ENCODE measurements around the gene RNF157. TPM values are rescaled to one million over a fixed set of nuclear protein-coding genes. Genes with fewer than 3 reads are reported as not detected.
A peak's percentile ranks its signal among the peaks of the same experiment; 100 is the strongest.

The RNF157 gene
- total RNA-seq, 1 donor from 2014 or later, result 43.5 TPM

GRCh38 chr17:76272541-76273444 lies 32.5 kb upstream of the RNF157 start:
- no peak overlapping the region for H3K4me3 Mint-ChIP-seq (ENCODE audit: low read depth)
- DNase-seq (ENCODE audit: low spot score, unreplicated experiment), result no peak
- H3K36me3 Mint-ChIP-seq (ENCODE audit: insufficient read depth), result peaks cover 5% of the 10 kb centered on the region
- no peaks in the 10 kb centered on the region for H3K9me3 Mint-ChIP-seq (ENCODE audit: low read depth)
- H3K27me3 Mint-ChIP-seq, result no peaks in the 10 kb centered on the region
- H3K4me1 Mint-ChIP-seq (ENCODE audit: low read depth), result peaks cover 3% of the 10 kb centered on the region
- TF ChIP-seq CTCF (IDR thresholded peaks at IDR 0.05; ENCODE audit: unreplicated experiment), result no peak
- H3K27ac Mint-ChIP-seq, result peak overlapping the region; percentile 89

- H3K27me3 Mint-ChIP-seq, result no peaks in the 10 kb centered on the region
- DNase-seq (ENCODE audit: low spot score, unreplicated experiment), result peak; percentile 50
- H3K27ac Mint-ChIP-seq, result peak overlapping the region; percentile 89
- peak overlapping the region; percentile 24 for H3K4me3 Mint-ChIP-seq (ENCODE audit: low read depth)
- peak; percentile 16 for TF ChIP-seq CTCF (IDR thresholded peaks at IDR 0.05; ENCODE audit: unreplicated experiment)
- peaks cover 8% of the 10 kb centered on the region for H3K4me1 Mint-ChIP-seq (ENCODE audit: low read depth)
- H3K36me3 Mint-ChIP-seq (ENCODE audit: insufficient read depth), result peaks cover 4% of the 10 kb centered on the region
- no peaks in the 10 kb centered on the region for H3K9me3 Mint-ChIP-seq (ENCODE audit: low read depth)
Observed at GRCh38 chr17:76271669-76272540, 31.6 kb upstream of the RNF157 start.

- Mint-ChIP-seq H3K36me3 (ENCODE audit: insufficient read depth) (peaks cover 4% of the 10 kb centered on the region), H3K27ac (peak overlapping the region; percentile 71), H3K27me3 (no peaks in the 10 kb centered on the region), H3K4me1 (ENCODE audit: low read depth) (peaks cover 12% of the 10 kb centered on the region), H3K4me3 (ENCODE audit: low read depth) (no peak overlapping the region), H3K9me3 (ENCODE audit: low read depth) (no peaks in the 10 kb centered on the region)
- TF ChIP-seq CTCF (IDR thresholded peaks at IDR 0.05; ENCODE audit: unreplicated experiment), result no peak
- DNase-seq (ENCODE audit: low spot score, unreplicated experiment), result no peak
Observed at GRCh38 chr17:76270770-76271668, 30.7 kb upstream of the RNF157 start.

GRCh38 chr17:76270127-76270592 lies 29.9 kb upstream of the RNF157 start:
- Mint-ChIP-seq H3K36me3 (ENCODE audit: insufficient read depth) (peaks cover 4% of the 10 kb centered on the region), H3K27ac (no peak overlapping the region), H3K4me1 (ENCODE audit: low read depth) (peaks cover 12% of the 10 kb centered on the region), H3K4me3 (ENCODE audit: low read depth) (no peak overlapping the region), H3K27me3 (no peaks in the 10 kb centered on the region), H3K9me3 (ENCODE audit: low read depth) (no peaks in the 10 kb centered on the region)
- TF ChIP-seq CTCF (IDR thresholded peaks at IDR 0.05; ENCODE audit: unreplicated experiment), result no peak
- no peak for DNase-seq (ENCODE audit: low spot score, unreplicated experiment)
